LNCAP (cell line): ENCODE measurements around the gene NLGN4Y.

Experiments
- TF ChIP-seq, protein P1 (sequence below): fragments of 450-650 bp; IDR thresholded peaks from 2 replicates; pipeline ENCODE4 v1.5.1; 2017; ENCODE audit warnings: mild to moderate bottlenecking

NLGN4Y gene

DNA sequence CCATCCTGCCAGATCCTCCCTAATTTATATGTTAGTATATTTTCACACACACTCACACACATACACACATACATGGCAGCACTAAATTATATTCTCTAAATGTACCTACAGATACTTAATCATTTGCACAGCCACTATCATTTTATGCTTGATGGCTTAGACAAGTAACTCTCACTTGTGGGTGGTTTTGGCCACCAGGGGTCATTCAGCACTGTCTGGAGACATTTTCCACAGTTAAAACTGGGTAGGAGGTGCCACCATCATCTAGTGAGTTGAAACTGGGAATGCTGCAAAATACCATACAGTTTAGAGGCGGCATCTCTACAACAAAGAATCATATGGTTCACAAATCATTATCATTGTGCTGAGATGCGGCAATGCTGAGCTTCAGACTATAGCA lies 94.2 kb downstream of the NLGN4Y start:
- TF ChIP-seq, protein P1, sequence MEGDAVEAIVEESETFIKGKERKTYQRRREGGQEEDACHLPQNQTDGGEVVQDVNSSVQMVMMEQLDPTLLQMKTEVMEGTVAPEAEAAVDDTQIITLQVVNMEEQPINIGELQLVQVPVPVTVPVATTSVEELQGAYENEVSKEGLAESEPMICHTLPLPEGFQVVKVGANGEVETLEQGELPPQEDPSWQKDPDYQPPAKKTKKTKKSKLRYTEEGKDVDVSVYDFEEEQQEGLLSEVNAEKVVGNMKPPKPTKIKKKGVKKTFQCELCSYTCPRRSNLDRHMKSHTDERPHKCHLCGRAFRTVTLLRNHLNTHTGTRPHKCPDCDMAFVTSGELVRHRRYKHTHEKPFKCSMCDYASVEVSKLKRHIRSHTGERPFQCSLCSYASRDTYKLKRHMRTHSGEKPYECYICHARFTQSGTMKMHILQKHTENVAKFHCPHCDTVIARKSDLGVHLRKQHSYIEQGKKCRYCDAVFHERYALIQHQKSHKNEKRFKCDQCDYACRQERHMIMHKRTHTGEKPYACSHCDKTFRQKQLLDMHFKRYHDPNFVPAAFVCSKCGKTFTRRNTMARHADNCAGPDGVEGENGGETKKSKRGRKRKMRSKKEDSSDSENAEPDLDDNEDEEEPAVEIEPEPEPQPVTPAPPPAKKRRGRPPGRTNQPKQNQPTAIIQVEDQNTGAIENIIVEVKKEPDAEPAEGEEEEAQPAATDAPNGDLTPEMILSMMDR: no peak

DNA sequence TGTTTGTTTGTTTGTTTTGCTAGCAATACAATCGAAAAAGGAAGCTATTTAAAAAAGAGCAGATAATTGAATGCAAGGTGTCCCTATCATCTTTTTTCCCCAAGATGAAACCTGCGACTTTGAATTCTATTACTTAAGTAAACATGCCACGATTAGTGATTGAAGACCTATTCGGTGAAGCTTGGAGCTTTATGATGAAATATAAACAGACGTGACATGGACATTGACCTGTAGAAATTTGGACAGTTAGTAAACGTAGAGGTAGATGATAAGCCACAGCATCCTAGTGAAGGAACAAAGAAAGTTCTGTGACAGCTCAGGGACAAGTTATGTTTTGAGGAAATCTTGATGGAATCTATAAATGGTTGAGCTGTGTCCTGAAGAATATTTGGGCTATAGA lies 103.9 kb downstream of the NLGN4Y start:
- TF ChIP-seq, protein P1: no peak

DNA sequence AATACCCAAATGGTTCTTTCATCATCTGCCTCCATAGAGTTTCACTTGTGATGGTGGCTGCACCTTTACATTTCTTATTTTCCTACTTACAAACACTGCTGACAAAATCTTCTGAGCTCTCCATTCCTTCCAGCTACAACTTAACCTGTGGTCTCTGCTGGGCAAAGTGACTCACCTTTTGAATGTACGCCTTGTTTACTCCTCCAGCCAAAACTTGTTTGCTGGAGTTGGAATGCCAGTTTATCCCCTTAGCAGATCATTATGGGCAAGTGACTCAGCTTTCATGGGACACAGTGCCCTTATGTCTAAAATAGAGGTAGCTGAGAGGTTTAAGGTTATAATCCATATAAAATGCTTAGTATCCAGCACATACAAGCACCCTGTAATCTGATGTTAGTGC lies 107.3 kb downstream of the NLGN4Y start:
- TF ChIP-seq, protein P1: no peak

DNA sequence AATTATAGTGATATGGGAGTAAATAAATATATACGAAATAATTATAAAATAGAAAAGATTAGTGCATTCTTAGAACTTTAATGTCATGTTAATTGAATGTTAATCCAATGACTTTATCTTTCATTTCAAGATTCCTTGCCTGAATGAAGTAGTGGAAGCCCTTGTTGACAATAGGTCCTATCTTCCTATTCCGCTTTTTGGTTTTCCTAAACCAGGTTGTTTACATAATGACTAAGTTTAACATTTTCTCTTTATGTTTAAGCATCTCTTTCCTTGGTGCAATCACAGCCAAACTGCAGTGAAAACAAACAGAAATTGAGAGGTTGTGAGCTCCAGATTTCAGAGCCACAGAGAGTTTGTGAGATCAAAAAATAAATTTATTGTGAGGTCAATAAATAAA lies 109.4 kb downstream of the NLGN4Y start:
- TF ChIP-seq, protein P1: no peak

DNA sequence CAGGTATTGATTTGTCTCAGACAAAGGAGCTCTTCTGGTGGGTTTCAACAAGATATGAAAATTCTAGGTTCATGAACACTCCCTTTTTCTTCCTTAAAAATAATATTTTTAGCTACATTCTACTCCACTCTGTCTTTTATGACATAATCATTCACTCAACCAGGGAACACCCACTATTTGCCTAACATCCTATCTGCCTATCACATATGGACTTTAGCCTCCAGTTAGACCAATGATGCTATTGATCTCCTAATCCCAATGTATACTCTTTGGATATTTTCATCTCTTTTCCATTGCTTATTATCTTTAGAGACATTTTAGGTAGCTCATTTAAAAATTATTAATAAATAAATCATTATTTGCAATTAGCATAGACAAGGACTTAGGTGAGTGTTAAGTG lies 110.6 kb downstream of the NLGN4Y start:
- TF ChIP-seq, protein P1: no peak

DNA sequence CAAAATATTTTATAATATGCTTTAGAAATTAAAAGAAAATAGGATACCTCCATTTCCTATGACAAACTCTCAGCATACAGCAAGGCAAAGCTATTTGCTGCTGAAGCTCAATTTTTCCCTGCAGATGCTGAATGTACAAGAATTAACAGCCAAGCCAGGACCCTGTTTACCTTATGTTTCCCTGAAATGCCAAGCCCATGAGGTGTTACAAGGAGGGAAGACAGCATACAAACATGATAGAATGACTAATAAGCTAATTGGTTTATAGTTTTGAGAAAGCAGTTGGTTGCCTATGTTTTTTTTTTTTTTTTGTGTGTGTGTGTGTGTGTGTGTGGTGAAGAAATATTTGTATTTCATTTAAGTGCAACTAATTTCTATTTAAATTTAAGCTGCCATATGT lies 113.2 kb downstream of the NLGN4Y start:
- TF ChIP-seq, protein P1: no peak

DNA sequence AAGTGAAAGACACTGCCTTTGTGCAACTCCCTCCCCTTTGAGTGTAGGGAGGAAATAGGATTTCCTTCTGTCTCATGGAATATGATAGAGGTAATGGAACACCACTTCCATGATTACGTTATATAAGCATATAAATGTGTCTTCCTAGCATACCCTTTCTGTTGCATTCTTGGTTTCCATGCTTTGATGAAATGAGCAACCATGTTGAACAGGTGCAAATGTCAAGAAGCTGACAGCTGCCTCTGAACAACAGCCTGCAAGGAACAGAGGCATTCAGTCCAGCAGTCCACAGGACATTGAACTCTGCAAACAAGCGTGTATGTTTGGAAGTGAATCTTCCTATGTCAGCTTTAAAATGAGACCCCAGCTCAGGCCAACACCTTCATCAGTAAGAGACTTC lies 117.5 kb downstream of the NLGN4Y start:
- TF ChIP-seq, protein P1: no peak
